ENCODE results near the gene FTO. TPM values are rescaled to one million over a fixed set of nuclear protein-coding genes. Genes with fewer than 3 reads are reported as not detected.

The FTO gene
- polyA plus RNA-seq, 1 experiment: 135 TPM

DNA sequence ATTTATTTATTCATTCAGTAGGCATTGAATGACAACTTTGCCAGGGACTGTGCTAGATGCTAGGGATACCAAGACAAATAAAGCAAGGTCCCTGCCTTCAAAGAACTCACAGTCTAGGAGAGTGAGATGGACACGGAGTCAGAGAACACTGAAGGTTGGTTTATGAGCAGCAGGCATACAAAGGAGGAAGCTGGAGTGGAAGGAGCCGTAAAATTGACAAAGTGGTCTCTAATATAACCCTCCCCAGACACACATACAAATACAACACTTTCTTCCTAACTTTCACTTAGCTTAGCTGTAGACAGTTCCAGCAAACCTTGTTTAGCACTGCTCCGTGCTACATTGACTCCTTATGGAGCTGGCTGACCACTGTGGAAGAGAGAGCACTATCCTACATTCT is 353.0 kb downstream of the FTO start:
- ChIA-PET CTCF (no interaction called here), POLR2A (no interaction called here)
- H3K9me3 ChIP-seq (ENCODE audit: control insufficient read depth, insufficient read depth, low read length): no peaks in the 10 kb centered on the region
- DNase-seq (ENCODE audit: low read depth, low spot score): no peak
- no peak overlapping the region for H3K4me3 ChIP-seq (ENCODE audit: low read depth, low read length)
- no peak overlapping the region for H3K27ac ChIP-seq (ENCODE audit: low read depth, low read length)
- TF ChIP-seq, protein P1, sequence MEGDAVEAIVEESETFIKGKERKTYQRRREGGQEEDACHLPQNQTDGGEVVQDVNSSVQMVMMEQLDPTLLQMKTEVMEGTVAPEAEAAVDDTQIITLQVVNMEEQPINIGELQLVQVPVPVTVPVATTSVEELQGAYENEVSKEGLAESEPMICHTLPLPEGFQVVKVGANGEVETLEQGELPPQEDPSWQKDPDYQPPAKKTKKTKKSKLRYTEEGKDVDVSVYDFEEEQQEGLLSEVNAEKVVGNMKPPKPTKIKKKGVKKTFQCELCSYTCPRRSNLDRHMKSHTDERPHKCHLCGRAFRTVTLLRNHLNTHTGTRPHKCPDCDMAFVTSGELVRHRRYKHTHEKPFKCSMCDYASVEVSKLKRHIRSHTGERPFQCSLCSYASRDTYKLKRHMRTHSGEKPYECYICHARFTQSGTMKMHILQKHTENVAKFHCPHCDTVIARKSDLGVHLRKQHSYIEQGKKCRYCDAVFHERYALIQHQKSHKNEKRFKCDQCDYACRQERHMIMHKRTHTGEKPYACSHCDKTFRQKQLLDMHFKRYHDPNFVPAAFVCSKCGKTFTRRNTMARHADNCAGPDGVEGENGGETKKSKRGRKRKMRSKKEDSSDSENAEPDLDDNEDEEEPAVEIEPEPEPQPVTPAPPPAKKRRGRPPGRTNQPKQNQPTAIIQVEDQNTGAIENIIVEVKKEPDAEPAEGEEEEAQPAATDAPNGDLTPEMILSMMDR (IDR thresholded peaks at IDR 0.05; ENCODE audit: low read depth, low read length): no peak
- no peaks in the 10 kb centered on the region for H3K27me3 ChIP-seq (ENCODE audit: control insufficient read depth, insufficient read depth, low read length)

DNA sequence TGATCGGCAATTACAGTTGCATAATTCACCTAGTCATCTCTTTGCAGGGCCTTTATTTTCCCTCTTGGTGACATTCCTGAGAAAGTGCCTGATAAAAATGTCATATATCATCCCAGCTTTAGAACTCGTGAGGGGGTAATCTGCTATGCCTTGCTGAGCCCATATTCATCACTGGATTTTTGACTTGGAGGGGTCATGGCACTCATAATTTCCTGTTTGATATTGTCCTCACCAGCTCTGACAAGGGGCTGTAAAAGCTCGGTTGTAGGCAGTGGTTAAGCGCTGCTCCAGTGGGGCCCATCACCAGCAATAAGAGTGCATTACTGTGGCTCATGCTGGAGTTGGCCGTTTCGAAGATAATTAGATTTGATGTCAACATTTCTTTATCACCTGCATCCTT is 355.4 kb downstream of the FTO start:
- no peaks in the 10 kb centered on the region for H3K27me3 ChIP-seq (ENCODE audit: control insufficient read depth, insufficient read depth, low read length)
- no peak overlapping the region for H3K27ac ChIP-seq (ENCODE audit: low read depth, low read length)
- TF ChIP-seq, protein P1 (IDR thresholded peaks at IDR 0.05; ENCODE audit: low read depth, low read length): no peak
- ChIA-PET CTCF (no interaction called here), POLR2A (no interaction called here)
- no peak overlapping the region for H3K4me3 ChIP-seq (ENCODE audit: low read depth, low read length)
- DNase-seq (ENCODE audit: low read depth, low spot score): no peak
- H3K9me3 ChIP-seq (ENCODE audit: control insufficient read depth, insufficient read depth, low read length): no peaks in the 10 kb centered on the region

GRCh38 chr16:54060599-54061421 is 356.9 kb downstream of the FTO start:
- ChIA-PET CTCF (no interaction called here), POLR2A (no interaction called here)
- TF ChIP-seq, protein P1 (IDR thresholded peaks at IDR 0.05; ENCODE audit: low read depth, low read length): no peak
- no peak overlapping the region for H3K27ac ChIP-seq (ENCODE audit: low read depth, low read length)
- no peaks in the 10 kb centered on the region for H3K27me3 ChIP-seq (ENCODE audit: control insufficient read depth, insufficient read depth, low read length)
- no peak for DNase-seq (ENCODE audit: low read depth, low spot score)
- no peaks in the 10 kb centered on the region for H3K9me3 ChIP-seq (ENCODE audit: control insufficient read depth, insufficient read depth, low read length)
- no peak overlapping the region for H3K4me3 ChIP-seq (ENCODE audit: low read depth, low read length)

GRCh38 chr16:54061454-54061853 is 357.5 kb downstream of the FTO start:
- ChIA-PET CTCF (no interaction called here), POLR2A (no interaction called here)
- TF ChIP-seq, protein P1 (IDR thresholded peaks at IDR 0.05; ENCODE audit: low read depth, low read length): no peak
- Histone ChIP-seq H3K27me3 (ENCODE audit: control insufficient read depth, insufficient read depth, low read length) (no peaks in the 10 kb centered on the region), H3K4me3 (ENCODE audit: low read depth, low read length) (no peak overlapping the region), H3K27ac (ENCODE audit: low read depth, low read length) (no peak overlapping the region), H3K9me3 (ENCODE audit: control insufficient read depth, insufficient read depth, low read length) (no peaks in the 10 kb centered on the region)
- DNase-seq (ENCODE audit: low read depth, low spot score): no peak

- TF ChIP-seq, protein P1 (IDR thresholded peaks at IDR 0.05; ENCODE audit: low read depth, low read length): 0 out of 2 replicates have a peak, but pooled peaks have one; percentile 7
- ChIA-PET CTCF (no interaction called here), POLR2A (no interaction called here)
- H3K4me3 ChIP-seq (ENCODE audit: low read depth, low read length): no peak overlapping the region
- no peaks in the 10 kb centered on the region for H3K9me3 ChIP-seq (ENCODE audit: control insufficient read depth, insufficient read depth, low read length)
- no peak overlapping the region for H3K27ac ChIP-seq (ENCODE audit: low read depth, low read length)
- H3K27me3 ChIP-seq (ENCODE audit: control insufficient read depth, insufficient read depth, low read length): no peaks in the 10 kb centered on the region
- DNase-seq (ENCODE audit: low read depth, low spot score): no peak
Measured at GRCh38 chr16:54062361-54063278, 358.7 kb downstream of the FTO start.

Data from AG04450 (cell line).